K562 (cell line): Measurements from ENCODE around the gene TLN1. TPM values are rescaled to one million over a fixed set of nuclear protein-coding genes. Genes with fewer than 3 reads are reported as not detected.
A peak's percentile ranks its signal among the peaks of the same experiment; 100 is the strongest.

ENCODE experiments used
- ATAC-seq: fragments of 200-7000 bp; cut with Tn5 transposase; 3 replicates; pipeline ENCODE4 v1.9.1; 2020; ENCODE audit warnings: moderate library complexity
- BruUV-seq: library from RNA; stranded (reverse); fragments of 400-500 nt; replicated peaks from 2 replicates; lab custom pipeline; 2021; lab: Mats Ljungman, UMichigan
- CTCF ChIA-PET: fragments of 300-600 bp; formaldehyde crosslinking; extraction: SDS; loops from one replicate; lab custom pipeline; 2021; ENCODE audit warnings: low intra/inter-chr PET ratio; lab: Yijun Ruan, JAX
- POLR2A ChIA-PET: fragments of 300-600, 350-650 bp; sonication (Branson Sonifier 250); formaldehyde crosslinking; extraction: SDS; loops from one replicate; lab custom pipeline; 2021; ENCODE audit warnings: antibody characterized with exemption, inconsistent platforms; lab: Yijun Ruan, JAX
- DNase-seq, 4 experiments: peaks; one replicate each; pipeline versions ENCODE4 v3.0.0 to v3.0.0-alpha.2; 2011 to 2018; ENCODE audit warnings: low spot score in 3 of 4, mixed read lengths in 3 of 4; ENCODE audit errors: extremely low read depth in 1 of 4
- FAIRE-seq: peaks from 2 replicates; lab custom pipeline; 2011; peaks lifted over from hg19 to GRCh38; lab: Jason Lieb, UNC
- H2AFZ ChIP-seq: 2 replicates; pipeline ENCODE4 v1.6.0; 2011; ENCODE audit warnings: low read depth, low read length, control low read depth, inconsistent platforms
- H3K27ac ChIP-seq: fragments of 200-600 bp; 3 replicates; pipeline ENCODE4 v1.8.0; 2011; ENCODE audit warnings: low read depth, mild to moderate bottlenecking, control low read depth, inconsistent platforms, low read length, moderate library complexity, mixed read lengths; ENCODE audit errors: extremely low read depth
- H3K27me3 ChIP-seq, 2 experiments: fragments of 300-600 bp in 1 of 2; 2 replicates in 1 of 2; 3 replicates in 1 of 2; pipeline versions ENCODE4 v1.6.0 to v1.8.0; 2011; ENCODE audit warnings: inconsistent platforms in 2 of 2, low read length in 2 of 2, mild to moderate bottlenecking in 1 of 2, mixed read lengths in 1 of 2, moderate library complexity in 1 of 2; ENCODE audit not compliant: control insufficient read depth in 2 of 2, insufficient read depth in 2 of 2
- H3K36me3 ChIP-seq: fragments of 300-600 bp; 3 replicates; pipeline ENCODE4 v1.8.0; 2011; ENCODE audit warnings: mild to moderate bottlenecking, low read length, inconsistent platforms; ENCODE audit not compliant: control insufficient read depth, insufficient read depth
- H3K4me1 ChIP-seq, 2 experiments: fragments of 200-600 bp in 1 of 2; replicated peaks in 1 of 2; 2 replicates in 1 of 2; 3 replicates in 1 of 2; pipeline versions ENCODE4 v1.5.1 to v1.8.0; 2011; ENCODE audit warnings: inconsistent platforms in 2 of 2, low read length in 2 of 2, mild to moderate bottlenecking in 1 of 2, mixed read lengths in 1 of 2, moderate library complexity in 1 of 2; ENCODE audit not compliant: control insufficient read depth in 2 of 2, insufficient read depth in 2 of 2
- H3K4me2 ChIP-seq: 2 replicates; pipeline ENCODE4 v1.6.1; 2011; ENCODE audit warnings: low read length, control low read depth, inconsistent platforms, mixed read lengths; ENCODE audit not compliant: insufficient read depth
- H3K4me3 ChIP-seq: fragments of 200-600 bp; sonication (generic), shearing (Covaris generic); 2 replicates; pipeline ENCODE4 v1.5.1; 2016; ENCODE audit warnings: control low read depth, inconsistent platforms
- H3K79me2 ChIP-seq: fragments of 200-600 bp; 3 replicates; pipeline ENCODE4 v1.8.0; 2011; ENCODE audit warnings: low read length, inconsistent platforms; ENCODE audit not compliant: control insufficient read depth, insufficient read depth
- H3K9ac ChIP-seq, 2 experiments: 2 replicates each; pipeline versions ENCODE4 v1.6.0 to v1.6.1; 2011; ENCODE audit warnings: low read depth in 2 of 2, low read length in 2 of 2, control low read depth in 1 of 2, inconsistent platforms in 1 of 2, mild to moderate bottlenecking in 1 of 2, mixed read lengths in 1 of 2; ENCODE audit not compliant: insufficient read depth in 1 of 2
- H3K9me1 ChIP-seq: one replicate; pipeline ENCODE4 v1.6.0; 2011; ENCODE audit warnings: inconsistent platforms, mild to moderate bottlenecking, low read length, moderate library complexity; ENCODE audit not compliant: control insufficient read depth, insufficient read depth
- H3K9me3 ChIP-seq: replicated peaks from 2 replicates; pipeline ENCODE4 v1.5.1; 2011; ENCODE audit warnings: low read depth, low read length, inconsistent platforms; ENCODE audit not compliant: control insufficient read depth, insufficient read depth
- H4K20me1 ChIP-seq: replicated peaks from 2 replicates; pipeline ENCODE4 v1.6.1; 2011; ENCODE audit warnings: low read length, inconsistent platforms, mixed read lengths; ENCODE audit not compliant: control insufficient read depth, insufficient read depth
- CEBPB ChIP-seq: fragments of 450-650 bp; IDR thresholded peaks from 2 replicates; pipeline ENCODE4 v1.6.1; 2016; ENCODE audit warnings: missing genetic modification characterization, missing compliant biosample characterization
- EWSR1 ChIP-seq: fragments of 450-650 bp; IDR thresholded peaks from 2 replicates; pipeline ENCODE4 v1.6.1; 2018; ENCODE audit warnings: borderline replicate concordance, mild to moderate bottlenecking, low read depth, moderate library complexity; ENCODE audit not compliant: partially characterized antibody
- FOXP1 ChIP-seq: sonication (generic); formaldehyde crosslinking; IDR thresholded peaks from 2 replicates; pipeline ENCODE4 v1.8.0; 2022; ENCODE audit warnings: mild to moderate bottlenecking, missing genetic modification reagents
- MTF1 ChIP-seq: fragments of 250-450 bp; sonication (Bioruptor Pico); IDR thresholded peaks from 2 replicates; pipeline ENCODE4 v1.9.0; 2021; ENCODE audit warnings: moderate library complexity, mild to moderate bottlenecking, inconsistent platforms, borderline replicate concordance
- OTX1 ChIP-seq: fragments of 450-650 bp; formaldehyde crosslinking; IDR thresholded peaks from 2 replicates; pipeline ENCODE4 v1.4.0; 2022; ENCODE audit warnings: mild to moderate bottlenecking
- PYGO2 ChIP-seq: fragments of 450-650 bp; IDR thresholded peaks from 2 replicates; pipeline ENCODE4 v1.6.1; 2016; ENCODE audit warnings: mild to moderate bottlenecking, missing genetic modification characterization, moderate library complexity, missing compliant biosample characterization
- TEAD4 ChIP-seq, 2 experiments: sonication (generic) in 1 of 2; formaldehyde crosslinking in 1 of 2; IDR thresholded peaks; 2 replicates each; pipeline versions ENCODE4 v1.6.1 to v1.8.0; 2012 to 2022; ENCODE audit warnings: borderline replicate concordance in 1 of 2, inconsistent platforms in 1 of 2, low read length in 1 of 2, mild to moderate bottlenecking in 1 of 2, missing genetic modification reagents in 1 of 2
- WGBS: fragments of 100-300 bp; shearing (Covaris generic); methylation state at CpG from one replicate; pipeline ENCODE4 v1.1.6; 2016; ENCODE audit warnings: low coverage, mixed read lengths; ENCODE audit not compliant: insufficient coverage; ENCODE audit errors: missing lambda C conversion rate; 5-methylcytosine and 5-hydroxymethylcytosine counted together
- in situ Hi-C: fragments of 300-500 bp; cut with MboI; formaldehyde crosslinking; loops from 4 replicates; pipeline ENCODE4 v1.15.0; 2018; ENCODE audit warnings: inconsistent platforms, mixed read lengths
- intact Hi-C: fragments of 100-400 bp; cut with micrococcal nuclease; formaldehyde crosslinking; loops from 2 replicates; pipeline ENCODE4 v1.14.2; 2022
- polyA plus RNA-seq, 8 experiments: library from polyadenylated mRNA; depleted of rRNA in 4 of 8; stranded (reverse) in 5 of 8; unstranded in 3 of 8; fragments of >200 nt; fragmentation: Nextera tagmentation in 2 of 8; fragmentation: Illumina TruSeq in 1 of 8; extraction: Ambion mirVana in 2 of 8; extraction: Trizol in 1 of 8; gene quantifications; 2 replicates each; pipeline versions ENCODE4 v1.2.1 to v1.2.3, GENCODE V29; 2011 to 2014; ENCODE audit warnings: inconsistent platforms in 1 of 8, missing spikeins in 1 of 8
- total RNA-seq, 7 experiments: library from RNA; depleted of rRNA in 6 of 7; stranded (reverse); fragments of >200 nt in 6 of 7; fragmentation: Illumina TruSeq in 2 of 7; extraction: Trizol in 2 of 7; gene quantifications; 2 replicates each; pipeline versions ENCODE4 v1.2.1 to v1.2.3, GENCODE V29; 2011 to 2021; ENCODE audit warnings: low replicate concordance in 1 of 7
- TF ChIP-seq, protein P1 (sequence below): sonication (generic); formaldehyde crosslinking; IDR thresholded peaks from 2 replicates; pipeline ENCODE4 v1.8.1; 2023; ENCODE audit warnings: mild to moderate bottlenecking, missing genetic modification reagents
- TF ChIP-seq, protein P2 (sequence below): conservative IDR thresholded peaks from 2 replicates; pipeline ENCODE4 v1.6.1; 2011; ENCODE audit warnings: low read depth, mild to moderate bottlenecking, low read length; ENCODE audit not compliant: control insufficient read depth
- TF ChIP-seq, protein P3 (sequence below): fragments of 250-450 bp; sonication (Bioruptor Pico); IDR thresholded peaks from 2 replicates; pipeline ENCODE4 v1.4.0; 2020; ENCODE audit warnings: mild to moderate bottlenecking, moderate library complexity, borderline replicate concordance
- TF ChIP-seq, protein P4 (sequence below), 2 experiments: fragments of 200-800 bp in 1 of 2; sonication (Bioruptor generic) in 1 of 2; sonication (generic) in 1 of 2; formaldehyde crosslinking in 1 of 2; IDR thresholded peaks in 1 of 2; conservative IDR thresholded peaks in 1 of 2; 2 replicates each; pipeline versions ENCODE4 v1.5.0 to v1.6.1; 2016 to 2020; ENCODE audit warnings: missing compliant biosample characterization in 1 of 2, missing genetic modification characterization in 1 of 2, missing genetic modification reagents in 1 of 2

The TLN1 gene
- total and polyA plus RNA-seq, 9 of the 15 experiments (the other 6 are each of a cell fraction or from before 2014, with no cell fraction given) = 3.6 to 240 (median 54.8) TPM

DNA sequence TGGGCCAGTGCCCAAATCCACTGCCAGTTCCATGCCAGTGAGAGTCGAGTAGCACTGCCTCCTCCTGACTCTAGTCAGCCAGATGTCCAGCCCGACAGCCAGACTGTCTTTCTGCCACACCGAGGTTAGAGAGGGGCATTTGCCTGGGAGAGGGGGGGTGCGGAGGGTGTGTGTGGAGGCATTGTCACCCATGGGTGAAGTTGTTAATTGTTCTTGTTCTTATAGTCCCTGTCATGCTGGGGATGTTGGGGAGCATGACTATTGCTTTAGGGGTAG is 18.2 kb upstream of the TLN1 start:
- POLR2A ChIA-PET = interaction anchor here (0.8 to 3.9 kb wide), 4 partner anchors 9 to 89 kb away, joined by 3 to 17 read pairs (median 3); no protein-coding TSS in a partner anchor
- intact Hi-C loops = no loop called here

More for the DNA sequence above, 18.2 kb upstream of the TLN1 start:
- ATAC-seq (no peak), DNase-seq (no peak), FAIRE-seq (no peak)
- Histone ChIP-seq H3K9ac (peak overlapping the region; percentile 68 to 86; a peak in 3 of 4 replicates), H3K9me3 (no peaks in the 10 kb centered on the region), H3K27me3 (no peaks in the 10 kb centered on the region), H3K4me1 (peaks cover 8 to 23% of the 10 kb centered on the region in 2 experiments; a peak in 4 of 5 replicates), H3K79me2 (peaks cover 48% of the 10 kb centered on the region), H3K9me1 (peaks cover 6% of the 10 kb centered on the region), H2AFZ (no peak overlapping the region), H3K27ac (peak overlapping the region; percentile 91; the same call in 2 of the 3 replicates), H3K4me3 (peak overlapping the region; percentile 95), H4K20me1 (peaks cover 19% of the 10 kb centered on the region), H3K36me3 (peaks cover 40% of the 10 kb centered on the region; the same call in 2 of the 3 replicates), H3K4me2 (peak overlapping the region; percentile 93)
- TF ChIP-seq, protein P1, sequence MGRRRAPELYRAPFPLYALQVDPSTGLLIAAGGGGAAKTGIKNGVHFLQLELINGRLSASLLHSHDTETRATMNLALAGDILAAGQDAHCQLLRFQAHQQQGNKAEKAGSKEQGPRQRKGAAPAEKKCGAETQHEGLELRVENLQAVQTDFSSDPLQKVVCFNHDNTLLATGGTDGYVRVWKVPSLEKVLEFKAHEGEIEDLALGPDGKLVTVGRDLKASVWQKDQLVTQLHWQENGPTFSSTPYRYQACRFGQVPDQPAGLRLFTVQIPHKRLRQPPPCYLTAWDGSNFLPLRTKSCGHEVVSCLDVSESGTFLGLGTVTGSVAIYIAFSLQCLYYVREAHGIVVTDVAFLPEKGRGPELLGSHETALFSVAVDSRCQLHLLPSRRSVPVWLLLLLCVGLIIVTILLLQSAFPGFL (CRISPR knock-in tag) = no peak
- TF ChIP-seq EWSR1 = no peak
- TF ChIP-seq, protein P2, sequence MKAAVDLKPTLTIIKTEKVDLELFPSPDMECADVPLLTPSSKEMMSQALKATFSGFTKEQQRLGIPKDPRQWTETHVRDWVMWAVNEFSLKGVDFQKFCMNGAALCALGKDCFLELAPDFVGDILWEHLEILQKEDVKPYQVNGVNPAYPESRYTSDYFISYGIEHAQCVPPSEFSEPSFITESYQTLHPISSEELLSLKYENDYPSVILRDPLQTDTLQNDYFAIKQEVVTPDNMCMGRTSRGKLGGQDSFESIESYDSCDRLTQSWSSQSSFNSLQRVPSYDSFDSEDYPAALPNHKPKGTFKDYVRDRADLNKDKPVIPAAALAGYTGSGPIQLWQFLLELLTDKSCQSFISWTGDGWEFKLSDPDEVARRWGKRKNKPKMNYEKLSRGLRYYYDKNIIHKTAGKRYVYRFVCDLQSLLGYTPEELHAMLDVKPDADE = no peak
- no peak for TF ChIP-seq FOXP1 (CRISPR knock-in tag)
- no peak for TF ChIP-seq TEAD4 (IDR thresholded peaks at IDR 0.05; ENCODE audit: low read length)
- TF ChIP-seq TEAD4 (CRISPR knock-in tag; IDR thresholded peaks at IDR 0.05; ENCODE audit: borderline replicate concordance) = no peak
- TF ChIP-seq, protein P3, sequence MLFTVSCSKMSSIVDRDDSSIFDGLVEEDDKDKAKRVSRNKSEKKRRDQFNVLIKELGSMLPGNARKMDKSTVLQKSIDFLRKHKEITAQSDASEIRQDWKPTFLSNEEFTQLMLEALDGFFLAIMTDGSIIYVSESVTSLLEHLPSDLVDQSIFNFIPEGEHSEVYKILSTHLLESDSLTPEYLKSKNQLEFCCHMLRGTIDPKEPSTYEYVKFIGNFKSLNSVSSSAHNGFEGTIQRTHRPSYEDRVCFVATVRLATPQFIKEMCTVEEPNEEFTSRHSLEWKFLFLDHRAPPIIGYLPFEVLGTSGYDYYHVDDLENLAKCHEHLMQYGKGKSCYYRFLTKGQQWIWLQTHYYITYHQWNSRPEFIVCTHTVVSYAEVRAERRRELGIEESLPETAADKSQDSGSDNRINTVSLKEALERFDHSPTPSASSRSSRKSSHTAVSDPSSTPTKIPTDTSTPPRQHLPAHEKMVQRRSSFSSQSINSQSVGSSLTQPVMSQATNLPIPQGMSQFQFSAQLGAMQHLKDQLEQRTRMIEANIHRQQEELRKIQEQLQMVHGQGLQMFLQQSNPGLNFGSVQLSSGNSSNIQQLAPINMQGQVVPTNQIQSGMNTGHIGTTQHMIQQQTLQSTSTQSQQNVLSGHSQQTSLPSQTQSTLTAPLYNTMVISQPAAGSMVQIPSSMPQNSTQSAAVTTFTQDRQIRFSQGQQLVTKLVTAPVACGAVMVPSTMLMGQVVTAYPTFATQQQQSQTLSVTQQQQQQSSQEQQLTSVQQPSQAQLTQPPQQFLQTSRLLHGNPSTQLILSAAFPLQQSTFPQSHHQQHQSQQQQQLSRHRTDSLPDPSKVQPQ = no peak
- TF ChIP-seq MTF1 (CRISPR knock-in tag) = no peak
- TF ChIP-seq, protein P4, sequence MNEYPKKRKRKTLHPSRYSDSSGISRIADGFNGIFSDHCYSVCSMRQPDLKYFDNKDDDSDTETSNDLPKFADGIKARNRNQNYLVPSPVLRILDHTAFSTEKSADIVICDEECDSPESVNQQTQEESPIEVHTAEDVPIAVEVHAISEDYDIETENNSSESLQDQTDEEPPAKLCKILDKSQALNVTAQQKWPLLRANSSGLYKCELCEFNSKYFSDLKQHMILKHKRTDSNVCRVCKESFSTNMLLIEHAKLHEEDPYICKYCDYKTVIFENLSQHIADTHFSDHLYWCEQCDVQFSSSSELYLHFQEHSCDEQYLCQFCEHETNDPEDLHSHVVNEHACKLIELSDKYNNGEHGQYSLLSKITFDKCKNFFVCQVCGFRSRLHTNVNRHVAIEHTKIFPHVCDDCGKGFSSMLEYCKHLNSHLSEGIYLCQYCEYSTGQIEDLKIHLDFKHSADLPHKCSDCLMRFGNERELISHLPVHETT (CRISPR knock-in tag; conservative IDR thresholded peaks at IDR 0.05 in 1 of 2, IDR thresholded peaks at IDR 0.05 in 1 of 2) = no peak
- TF ChIP-seq PYGO2 (tag) = no peak
- no peak for TF ChIP-seq OTX1 (CRISPR knock-in tag)
- TF ChIP-seq CEBPB (tag) = no peak
- CTCF ChIA-PET = no interaction called here
- no TSS peak for BruUV-seq
- in situ Hi-C loops = no loop called here
- 86% methylated on average over 2 of the region's 4 CpGs for WGBS
